Activated effector memory CD4-positive, alpha-beta T cell treated with anti-CD3 and anti-CD28 coated beads, Interleukin-2, amount 50 U/mL, for 16 hours (primary cell): Measurements from ENCODE around the gene GGT6.
A peak's percentile ranks its signal among the peaks of the same experiment; 100 is the strongest.

Experiments used
- DNase-seq: peaks from one replicate; pipeline ENCODE4 v3.0.0-alpha.2; 2020

GGT6 gene

DNA sequence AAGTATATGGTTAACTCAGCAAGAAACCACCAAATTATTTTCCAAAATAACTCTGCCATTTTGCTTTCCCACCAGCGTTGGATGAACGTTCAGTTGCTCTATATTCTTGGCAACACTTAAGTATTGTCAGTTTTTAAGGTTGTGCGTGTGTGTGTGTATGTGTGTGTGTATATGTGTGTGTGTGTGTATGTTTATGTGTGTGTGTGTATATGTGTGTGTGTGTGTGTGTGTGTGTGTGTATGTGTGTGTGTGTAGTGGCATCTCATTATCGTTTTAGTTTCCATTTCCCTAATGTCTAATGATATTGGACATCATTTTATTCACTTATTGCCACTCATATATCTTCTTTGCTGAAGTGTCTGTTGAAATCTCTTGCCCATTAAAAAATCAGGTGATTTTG lies 12.7 kb upstream of the GGT6 start:
- DNase-seq, result no peak

DNA sequence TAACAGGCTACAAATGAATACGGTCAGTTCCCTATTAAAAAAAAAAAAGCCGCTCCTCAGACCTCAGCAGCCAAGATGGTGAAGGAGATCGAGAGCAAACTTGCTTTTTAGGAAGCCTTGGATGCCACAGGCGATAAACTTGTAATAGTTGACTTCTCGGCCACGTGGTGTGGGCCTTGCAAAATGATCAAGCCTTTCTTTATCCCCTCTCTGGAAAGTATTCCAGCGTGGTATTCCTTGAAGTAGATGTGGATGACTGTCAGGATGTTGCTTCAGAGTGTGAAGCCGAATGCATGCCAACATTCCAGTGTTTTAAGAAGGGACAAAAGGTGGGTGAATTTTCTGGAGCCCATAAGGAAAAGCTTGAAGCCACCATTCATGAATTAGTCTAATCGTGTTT lies 11.8 kb upstream of the GGT6 start:
- no peak for DNase-seq

DNA sequence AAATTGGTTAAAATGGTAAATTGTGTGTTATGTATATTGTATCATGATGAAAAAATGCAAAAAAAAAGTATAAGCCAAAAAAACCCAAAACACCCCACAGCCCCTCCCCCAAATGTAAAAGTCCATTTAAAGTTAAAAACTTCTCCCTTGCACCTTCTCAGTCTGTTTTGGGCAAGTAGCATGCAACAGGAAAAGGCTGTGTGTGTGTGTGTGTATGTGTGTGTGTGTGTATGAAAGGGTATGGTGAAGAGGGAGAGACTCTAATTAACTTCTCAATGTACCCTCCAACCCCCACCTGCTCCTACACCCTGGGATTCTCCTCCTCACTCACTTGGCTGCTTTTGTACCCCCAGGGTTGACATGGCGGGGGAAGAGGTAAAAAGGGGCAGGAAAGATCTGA lies 9.2 kb upstream of the GGT6 start:
- no peak for DNase-seq

DNA sequence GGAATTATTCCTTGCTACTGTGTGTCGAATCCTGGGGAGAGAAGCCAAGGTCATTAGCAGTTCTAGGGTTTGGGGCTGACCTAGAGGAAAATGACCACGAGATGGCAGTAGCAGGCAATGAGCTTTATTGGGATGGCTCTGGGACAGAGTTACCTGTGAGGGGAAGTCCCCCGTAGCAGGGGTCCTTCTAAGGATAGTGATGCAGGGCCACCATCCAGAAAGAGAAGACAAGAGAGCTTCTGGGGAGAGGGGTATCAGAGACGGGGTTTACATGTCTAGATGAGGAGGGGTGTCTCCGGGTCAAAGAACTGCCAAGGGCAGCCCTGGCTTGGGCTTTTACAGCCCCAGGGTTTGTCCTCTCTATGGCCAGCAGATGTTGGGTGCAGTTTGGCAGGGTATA lies 6.4 kb upstream of the GGT6 start:
- peak; percentile 71 for DNase-seq

- peak; percentile 80 for DNase-seq
Measured at GRCh38 chr17:4565209-4566141, 5.1 kb upstream of the GGT6 start.

DNA sequence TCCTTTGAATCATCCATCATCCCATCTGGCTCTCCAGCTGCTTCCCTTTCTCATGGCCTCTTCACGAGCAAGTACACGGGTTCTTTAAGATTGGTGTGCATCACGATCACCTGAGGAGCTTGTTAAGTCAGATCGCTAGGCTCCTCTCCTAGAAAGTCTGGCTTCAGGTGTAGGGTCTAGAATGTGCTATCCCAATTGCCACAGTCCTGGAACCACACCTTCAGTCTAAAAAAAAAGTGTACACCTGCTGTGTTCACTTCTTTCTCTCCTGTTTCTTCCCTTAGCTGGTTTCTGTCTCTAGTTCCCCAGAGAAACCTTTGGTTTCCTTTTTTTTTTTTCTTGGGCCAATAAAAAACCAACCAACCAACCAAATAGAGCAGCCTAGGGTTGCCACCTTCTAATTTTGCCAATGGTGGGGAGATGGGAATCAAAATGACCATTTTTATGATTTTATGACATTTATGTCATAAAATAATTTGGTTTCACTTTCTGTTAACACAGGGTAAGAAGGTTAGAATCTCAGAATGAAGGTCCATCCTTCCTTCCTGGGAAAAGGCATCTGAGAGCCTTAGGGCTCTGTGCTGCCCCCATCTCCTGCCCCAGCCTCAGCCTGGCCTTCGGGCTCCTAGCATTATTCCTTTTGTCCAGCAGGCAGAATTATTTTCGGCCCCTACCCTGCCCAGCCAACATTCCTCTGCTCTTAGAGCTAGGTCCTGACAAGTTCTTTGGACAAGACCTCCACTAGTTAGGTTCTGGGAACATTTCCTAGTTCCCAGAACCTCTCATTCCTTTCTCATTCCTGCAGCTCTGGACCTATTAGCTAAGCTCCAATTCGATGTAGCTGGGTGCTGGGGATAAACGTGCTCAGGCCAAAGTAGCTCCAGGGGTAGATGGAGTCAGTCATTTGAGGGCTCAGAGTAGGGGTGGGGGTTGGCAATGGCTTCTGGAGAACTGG lies 1.9 kb upstream of the GGT6 start:
- DNase-seq, result no peak

DNA sequence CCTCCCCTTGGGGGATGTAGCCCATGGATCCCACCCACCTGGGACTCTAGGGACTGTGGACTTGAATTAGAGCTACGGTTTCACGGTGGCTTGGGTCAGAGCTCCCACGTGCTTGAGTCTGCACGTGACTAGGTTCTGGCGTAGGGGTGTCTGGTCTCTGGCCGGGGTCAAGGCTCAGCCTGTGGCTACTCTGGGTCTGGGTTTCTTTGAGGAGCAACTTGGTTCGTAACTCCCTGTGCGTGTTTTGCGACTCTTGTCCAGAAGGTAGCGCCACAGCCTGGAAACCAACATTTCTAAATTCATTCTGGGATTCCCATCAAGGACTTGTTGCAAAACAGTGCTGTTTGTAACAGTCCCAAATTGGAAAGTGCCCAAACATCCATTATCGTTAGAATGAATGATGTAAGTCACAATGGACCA lies 470 bp upstream of the GGT6 start:
- no peak for DNase-seq

DNA sequence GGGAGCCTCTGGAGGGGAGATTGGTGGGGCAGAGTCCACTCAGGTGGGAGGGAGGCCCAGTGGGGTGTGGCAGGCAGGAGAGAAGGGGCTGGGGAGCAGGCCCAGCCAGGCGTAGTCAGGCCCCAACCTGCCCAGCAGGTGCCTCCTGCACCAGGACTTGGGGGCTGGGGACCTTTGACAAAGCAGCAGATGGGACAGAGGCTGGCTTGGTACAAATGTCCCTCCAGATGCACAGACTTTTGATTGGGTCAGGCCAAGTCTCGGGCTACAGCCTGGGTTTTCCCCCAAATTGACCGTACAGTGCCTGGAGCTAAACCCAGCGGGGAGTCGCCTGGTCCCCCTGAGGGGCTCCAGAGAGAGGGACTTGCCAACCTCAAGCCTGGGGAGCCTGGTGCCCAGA lies 411 bp downstream of the GGT6 start:
- no peak for DNase-seq

DNA sequence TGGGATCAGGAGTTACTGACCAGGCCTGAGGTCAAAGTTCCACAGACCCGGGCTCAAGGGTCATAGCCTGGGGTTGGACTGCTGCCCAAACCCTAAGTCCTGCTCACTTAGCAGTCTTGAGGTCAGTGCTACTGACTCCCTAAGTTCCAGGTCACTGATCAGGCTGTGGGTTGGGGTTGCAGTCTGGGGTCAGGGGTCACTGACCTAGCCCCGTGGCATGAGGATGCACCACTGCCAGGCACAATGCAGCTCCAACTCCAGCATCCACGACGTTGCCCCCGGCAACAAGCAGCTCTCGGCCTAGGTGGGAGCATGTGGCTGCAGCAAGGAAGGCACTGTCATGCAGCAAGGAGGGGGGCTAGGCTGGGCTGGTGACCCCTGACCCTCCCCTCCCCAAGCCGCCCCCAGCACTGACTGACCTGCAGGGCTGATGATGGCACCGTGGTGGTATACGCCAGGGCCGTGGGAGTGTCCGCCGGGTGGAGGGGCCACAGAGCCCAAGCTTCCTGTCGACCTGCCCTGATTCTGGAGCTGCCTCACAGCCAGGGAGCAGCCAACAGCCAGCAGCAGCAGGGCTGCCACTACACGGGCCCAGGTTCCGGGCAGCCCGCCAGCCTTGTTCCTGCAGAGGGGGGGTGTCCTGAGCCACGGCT lies 1.1 kb downstream of the GGT6 start:
- DNase-seq, result no peak

DNA sequence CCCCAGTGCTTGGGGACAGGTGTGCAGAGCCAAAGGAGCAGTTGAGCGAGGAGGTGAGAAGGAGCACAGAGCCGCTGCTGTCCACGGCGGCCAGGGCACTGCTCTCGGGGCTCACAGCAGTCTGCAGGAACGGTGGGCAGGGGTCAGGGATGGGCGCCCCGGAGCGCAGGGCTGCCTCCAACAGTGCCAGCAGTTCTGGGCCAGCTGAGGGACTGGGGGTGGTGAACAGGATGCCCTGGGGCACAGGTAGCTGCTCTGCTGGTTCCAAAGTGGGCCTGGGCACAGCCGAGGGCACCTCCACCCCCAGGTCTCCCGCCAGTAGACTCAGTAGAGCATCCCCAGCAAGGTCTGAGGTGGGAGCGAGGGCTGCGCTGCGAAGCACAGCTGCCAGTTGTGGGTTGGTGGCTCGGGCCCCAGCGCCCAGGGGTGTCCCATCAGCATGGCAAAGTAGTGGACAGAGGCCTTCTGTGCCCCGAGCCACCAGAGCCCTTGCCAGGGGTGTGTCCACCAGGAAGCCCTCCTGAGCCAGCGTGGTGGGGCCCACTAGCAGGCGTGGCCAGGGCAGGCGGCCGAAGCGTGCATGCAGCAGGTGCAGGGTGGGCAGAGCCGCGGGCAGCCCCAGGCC lies 1.9 kb downstream of the GGT6 start:
- no peak for DNase-seq

DNA sequence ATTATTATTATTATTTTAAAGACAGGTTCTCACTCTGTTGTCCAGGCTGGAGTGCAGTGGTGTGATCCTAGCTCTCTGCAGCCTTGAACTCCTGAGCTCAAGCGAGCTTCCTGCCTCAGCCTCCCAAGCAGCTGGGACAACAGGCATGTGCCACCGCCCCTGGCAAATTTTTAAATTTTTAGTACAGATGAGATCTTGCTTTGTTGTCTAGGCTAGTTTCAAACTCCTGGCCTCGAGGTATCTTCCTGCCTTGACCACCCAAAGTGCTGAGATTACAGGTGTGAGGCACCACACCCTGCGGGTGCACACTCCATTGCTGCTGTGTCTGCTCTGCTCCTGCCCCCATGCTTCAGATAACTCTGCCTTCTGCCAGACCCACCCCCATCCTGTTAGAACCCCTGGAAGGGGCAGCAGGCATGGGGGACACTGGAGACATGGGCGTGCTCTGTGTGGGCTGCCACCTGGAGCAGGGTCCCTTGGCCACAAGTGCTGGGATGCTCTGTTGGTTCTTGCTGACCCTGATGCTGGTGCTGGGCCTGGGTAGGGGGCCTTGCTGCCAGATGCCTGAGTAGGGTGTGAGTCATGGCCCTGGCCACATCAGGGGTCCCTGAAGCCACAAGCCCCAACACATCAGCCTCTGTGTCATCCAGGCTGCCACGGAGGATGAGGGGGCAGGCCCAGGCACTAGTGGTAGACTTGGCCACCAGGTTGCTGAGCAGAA lies 2.6 kb downstream of the GGT6 start:
- no peak for DNase-seq

- no peak for DNase-seq
Measured at GRCh38 chr17:4556996-4557395, 3.4 kb downstream of the GGT6 start.

DNA sequence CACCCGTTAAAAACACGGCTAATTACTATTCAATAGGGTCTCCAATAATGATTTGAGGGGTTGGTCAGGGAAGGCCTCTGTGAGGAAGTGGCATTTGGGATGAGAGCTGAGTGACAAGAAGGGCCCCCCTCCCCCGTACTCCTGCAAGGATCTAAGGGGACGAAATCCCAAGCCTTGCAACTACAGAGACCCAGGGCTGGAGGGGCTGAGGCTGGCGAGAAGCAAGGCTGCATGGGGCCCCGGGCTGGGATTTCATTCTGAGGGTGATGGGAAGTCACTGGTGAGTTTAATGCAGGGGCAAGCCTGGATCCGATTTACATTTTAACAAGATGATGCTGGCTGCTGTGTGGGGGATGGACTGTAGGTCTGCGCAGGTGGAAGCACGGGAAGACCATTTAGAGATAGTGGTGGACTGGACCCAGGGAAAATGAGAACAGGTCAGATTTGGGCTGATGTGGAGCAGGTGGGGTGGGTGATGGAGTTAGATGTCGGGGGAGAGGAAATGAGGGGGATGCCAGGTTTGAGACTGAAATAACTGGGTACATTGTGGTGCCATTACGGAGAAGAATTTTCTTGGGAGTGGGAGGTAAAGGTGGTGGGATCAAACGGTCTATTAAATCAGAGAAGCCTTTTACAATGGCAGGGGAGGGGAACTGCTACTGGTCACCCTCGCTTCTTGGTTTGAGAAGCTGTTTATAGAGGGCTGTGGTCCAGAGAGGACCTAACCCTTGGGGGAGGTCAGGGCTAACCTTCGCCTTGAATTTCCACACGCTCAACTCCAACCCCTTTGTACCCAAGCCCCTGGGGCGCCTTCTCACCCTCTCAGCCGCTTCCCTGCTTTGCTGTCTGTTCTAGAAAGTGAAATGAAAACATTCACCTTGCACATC lies 4.3 kb downstream of the GGT6 start:
- DNase-seq, result no peak

DNA sequence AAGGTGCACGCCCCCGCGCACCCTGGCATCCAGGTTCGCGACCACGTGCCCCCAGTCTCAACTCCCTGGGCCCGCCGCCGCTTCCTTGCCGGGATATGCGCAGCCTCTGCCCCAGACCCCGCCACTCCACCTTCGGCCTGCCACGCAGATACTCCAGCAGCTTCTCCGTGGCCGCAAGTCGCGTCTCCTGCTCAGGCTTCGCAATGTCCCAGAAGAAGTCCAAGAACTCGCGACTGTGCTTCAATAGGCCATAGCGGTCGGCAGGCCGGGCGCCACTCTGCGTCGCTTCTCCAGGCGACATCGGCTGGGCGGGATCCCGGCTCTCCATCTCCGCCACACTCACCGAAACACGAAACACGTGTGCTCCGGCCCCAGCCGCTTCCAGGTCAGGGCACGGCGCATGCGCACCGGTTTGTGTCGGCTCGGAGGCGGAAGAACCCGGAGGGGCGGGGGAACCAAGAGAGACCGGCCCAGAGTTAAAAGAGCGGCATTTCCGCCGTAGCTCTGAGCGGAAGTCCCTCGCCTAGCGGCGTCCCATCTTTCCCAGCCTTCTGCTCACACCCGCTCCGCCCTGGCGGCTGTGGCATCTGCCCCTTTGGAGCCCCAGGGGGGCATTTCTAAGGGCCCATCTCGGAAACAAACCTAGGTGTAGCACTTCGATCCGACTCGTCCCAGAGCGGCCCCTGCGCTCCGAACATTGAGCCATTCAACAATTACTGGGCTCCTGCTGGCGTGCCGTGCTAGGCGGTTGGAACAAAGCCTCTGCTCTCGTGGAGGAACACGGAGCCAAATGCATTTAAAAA lies 5.2 kb downstream of the GGT6 start, which contains the start of gene MYBBP1A:
Gene MYBBP1A, minus strand, starts transcription at position 388 of the 803 bp plus-strand sequence. Its CDS starts 60 bp downstream, at position 328.
- peak; percentile 99 for DNase-seq

DNA sequence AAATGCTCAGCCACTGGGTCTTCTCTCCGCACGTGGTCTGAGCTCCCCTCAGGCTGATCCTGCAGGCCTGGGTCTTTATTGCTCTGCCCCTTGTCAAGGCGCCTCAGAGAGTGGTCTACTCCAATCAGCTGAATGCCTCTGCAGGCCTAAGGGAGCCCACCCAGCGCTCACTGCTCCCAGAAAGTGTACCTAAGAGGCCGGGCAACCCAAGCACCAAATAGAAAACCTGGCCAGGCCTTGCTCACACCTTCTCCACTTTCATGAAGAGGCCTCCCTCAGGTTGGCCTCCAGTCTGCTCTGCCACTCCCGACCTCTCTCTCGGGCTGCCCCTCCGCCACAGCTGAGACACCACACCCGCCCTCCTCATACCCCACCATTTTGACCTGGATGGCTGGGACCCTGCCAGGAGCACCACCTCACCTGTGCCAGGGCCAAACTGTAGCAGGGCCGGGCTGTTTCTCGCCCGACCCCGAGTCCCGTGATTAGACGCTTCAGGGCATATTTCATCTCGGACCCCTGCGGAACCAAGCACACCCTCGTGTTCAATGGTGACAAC lies 5.9 kb downstream of the GGT6 start:
- DNase-seq, result no peak

- DNase-seq, result no peak
Measured at GRCh38 chr17:4553669-4554068, 6.7 kb downstream of the GGT6 start.

DNA sequence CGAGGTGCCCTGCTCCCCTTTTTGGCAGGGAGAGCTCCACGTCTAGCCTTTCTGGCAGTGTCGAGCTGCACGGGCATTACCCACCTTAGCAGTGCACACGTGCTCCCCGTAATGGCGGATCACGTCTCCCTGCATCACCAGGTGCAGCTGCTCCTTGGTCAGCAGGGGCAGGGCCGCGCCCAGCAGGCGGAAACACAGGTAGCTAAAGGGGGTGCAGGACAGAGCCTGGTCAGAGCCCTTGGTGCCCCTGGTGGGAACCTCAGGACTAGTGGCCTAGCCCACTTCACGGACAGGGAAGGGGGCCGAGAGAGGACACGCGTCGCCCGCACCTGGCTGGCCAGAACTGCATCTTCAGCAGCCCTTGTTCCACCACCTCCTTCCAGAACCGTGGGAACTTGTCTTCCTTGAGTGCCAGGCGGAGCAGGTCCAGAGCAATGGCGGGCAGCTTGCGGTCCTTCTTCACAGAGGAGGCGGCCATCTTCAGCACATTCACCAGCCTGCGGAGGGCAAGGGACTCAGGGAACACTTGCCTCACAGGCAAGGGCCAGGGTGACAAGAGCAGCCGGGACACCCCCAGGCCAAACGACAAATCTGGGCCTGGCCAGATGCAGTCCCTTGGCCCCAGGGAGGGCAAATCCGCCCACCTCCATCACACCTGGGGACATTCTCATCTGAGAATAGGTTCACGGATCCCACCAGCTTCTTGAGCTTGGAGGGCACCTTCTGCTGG lies 8.4 kb downstream of the GGT6 start:
- DNase-seq, result no peak

GRCh38 chr17:4551141-4551540 lies 9.2 kb downstream of the GGT6 start:
- DNase-seq, result no peak

DNA sequence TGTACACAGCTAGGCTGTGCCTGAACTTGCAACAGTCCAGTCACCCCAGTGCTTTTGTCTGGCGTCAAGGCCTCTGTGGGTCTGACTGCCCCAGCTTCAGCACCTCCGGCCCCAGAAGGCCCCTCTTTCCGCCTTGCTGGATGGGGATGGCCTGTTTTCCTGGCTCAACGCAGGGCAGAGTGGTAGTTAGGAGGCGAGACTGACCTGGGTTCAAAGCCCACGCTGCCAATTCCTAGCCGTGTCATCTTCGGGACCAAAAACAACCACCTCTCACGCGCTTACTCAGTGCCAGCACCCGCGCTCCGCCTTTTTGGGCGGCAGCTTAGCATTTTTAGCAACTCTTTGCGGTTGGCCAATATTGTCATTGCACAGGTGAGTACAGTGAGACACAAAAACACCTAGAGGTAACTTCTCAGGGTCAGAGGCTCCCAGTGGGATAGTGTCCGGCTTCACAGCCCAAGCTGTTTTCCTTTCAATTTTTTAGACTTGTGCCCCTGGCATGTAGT lies 9.8 kb downstream of the GGT6 start:
- DNase-seq, result no peak
